Thyroid gland (tissue), 4 donors: Measurements from ENCODE around the gene STRBP.

Source experiments
- CTCF ChIP-seq, 6 experiments: fragments of 200-600 bp in 3 of 6; fragments of 450-650 bp in 3 of 6; sonication (generic) in 3 of 6; IDR thresholded peaks; one replicate each; pipeline ENCODE4 v1.5.1; 2016 to 2019; ENCODE audit warnings: antibody characterized with exemption in 6 of 6, mild to moderate bottlenecking in 2 of 6, inconsistent platforms in 1 of 6, moderate library complexity in 1 of 6
- POLR2A ChIP-seq, 2 donors: fragments of 450-650 bp; IDR thresholded peaks; one replicate each; pipeline ENCODE4 v1.6.1; 2017; ENCODE audit warnings: antibody characterized with exemption in 2 of 2, mild to moderate bottlenecking in 2 of 2, moderate library complexity in 1 of 2

- TF ChIP-seq POLR2A (IDR thresholded peaks at IDR 0.05) (no peak), CTCF (IDR thresholded peaks at IDR 0.05) (no peak)
Measured at GRCh38 chr9:123132696-123133095, 135.7 kb downstream of the STRBP start.
